ENCODE measurements around the gene USP2. TPM values are rescaled to one million over a fixed set of nuclear protein-coding genes. Genes with fewer than 3 reads are reported as not detected.

The USP2 gene
- total RNA-seq, 1 donor from 2014 or later: 0.63 TPM

- no peak overlapping the region for H3K4me3 ChIP-seq (ENCODE audit: low read depth, low read length)
- no peak for DNase-seq (ENCODE audit: low read depth)
Measured at GRCh38 chr11:119402470-119402869, 21.0 kb upstream of the USP2 start.

GRCh38 chr11:119400860-119401259, 19.4 kb upstream of the USP2 start:
- TF ChIP-seq CTCF (conservative IDR thresholded peaks at IDR 0.05; ENCODE audit: low read depth, low read length): no peak
- no peak for DNase-seq (ENCODE audit: low read depth)
- no peak overlapping the region for H3K4me3 ChIP-seq (ENCODE audit: low read depth, low read length)

More at GRCh38 chr11:119402470-119402869, 21.0 kb upstream of the USP2 start:
- no peak for TF ChIP-seq CTCF (conservative IDR thresholded peaks at IDR 0.05; ENCODE audit: low read depth, low read length)

GRCh38 chr11:119397740-119398139, 16.2 kb upstream of the USP2 start:
- TF ChIP-seq CTCF (conservative IDR thresholded peaks at IDR 0.05; ENCODE audit: low read depth, low read length): no peak
- H3K4me3 ChIP-seq (ENCODE audit: low read depth, low read length): no peak overlapping the region
- DNase-seq (ENCODE audit: low read depth): no peak

GRCh38 chr11:119396835-119397234, 15.3 kb upstream of the USP2 start:
- DNase-seq (ENCODE audit: low read depth): no peak
- TF ChIP-seq CTCF (conservative IDR thresholded peaks at IDR 0.05; ENCODE audit: low read depth, low read length): no peak
- no peak overlapping the region for H3K4me3 ChIP-seq (ENCODE audit: low read depth, low read length)

GRCh38 chr11:119391275-119391674, 9.8 kb upstream of the USP2 start:
- no peak for DNase-seq (ENCODE audit: low read depth)
- no peak overlapping the region for H3K4me3 ChIP-seq (ENCODE audit: low read depth, low read length)
- no peak for TF ChIP-seq CTCF (conservative IDR thresholded peaks at IDR 0.05; ENCODE audit: low read depth, low read length)

- no peak overlapping the region for H3K4me3 ChIP-seq (ENCODE audit: low read depth, low read length)
- DNase-seq (ENCODE audit: low read depth): no peak
- TF ChIP-seq CTCF (conservative IDR thresholded peaks at IDR 0.05; ENCODE audit: low read depth, low read length): peak; percentile 41
Measured at GRCh38 chr11:119389611-119390254, 8.2 kb upstream of the USP2 start.

- no peak for TF ChIP-seq CTCF (conservative IDR thresholded peaks at IDR 0.05; ENCODE audit: low read depth, low read length)
- no peak for DNase-seq (ENCODE audit: low read depth)
- H3K4me3 ChIP-seq (ENCODE audit: low read depth, low read length): no peak overlapping the region
Measured at GRCh38 chr11:119388103-119388502, 6.6 kb upstream of the USP2 start.

All from epithelial cell of proximal tubule (primary cell).